CD4-positive, alpha-beta T cell treated with Interleukin-1 beta for 1 hour (primary cell): ENCODE results near the gene CAMSAP2.
"Not testable (repeated sequence)": the region's sequence is repeated elsewhere in the genome, so short reads cannot be mapped to it uniquely, and the experiment has no call there.

ENCODE experiments used
- DNase-seq, 2 donors: peaks; one replicate each; pipeline ENCODE4 v3.0.0-alpha.2; 2020 to 2022

Gene CAMSAP2

GRCh38 chr1:200739702-200740570 is 1.2 kb downstream of the CAMSAP2 start:
- DNase-seq, result no peak

DNA sequence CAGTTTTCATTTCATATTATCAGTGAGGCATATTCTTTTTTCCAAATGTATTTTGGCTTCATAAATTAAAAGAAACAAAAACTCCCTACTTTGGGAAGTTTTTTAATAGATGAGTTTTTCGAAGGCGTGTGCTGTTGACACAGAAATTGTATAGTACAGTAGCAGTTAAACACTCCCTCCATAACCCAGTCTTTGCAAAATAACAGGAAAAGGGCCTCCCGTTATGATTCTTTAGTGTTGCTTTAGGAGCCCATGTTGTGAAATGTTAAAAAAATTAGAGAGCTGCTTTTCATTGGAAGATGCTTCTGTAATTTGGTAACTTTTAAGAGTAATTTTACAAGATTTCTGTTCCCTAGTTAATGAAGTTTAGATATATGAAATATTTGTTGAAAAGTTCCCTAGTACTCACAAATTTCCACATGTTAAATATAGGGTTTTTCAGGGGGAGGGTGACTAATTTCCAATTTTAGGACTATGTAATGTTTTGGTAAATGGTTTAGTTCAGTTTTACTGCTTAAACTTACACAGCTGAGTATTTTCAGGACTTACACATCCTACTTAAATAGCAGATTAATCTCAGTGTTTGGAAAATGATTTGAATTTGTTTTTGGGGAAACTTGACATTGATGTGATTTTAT is 2.0 kb downstream of the CAMSAP2 start:
- no peak for DNase-seq

- DNase-seq, result no peak
Observed at GRCh38 chr1:200741551-200742207, 3.0 kb downstream of the CAMSAP2 start.

GRCh38 chr1:200744143-200744542 is 5.5 kb downstream of the CAMSAP2 start:
- DNase-seq, result no peak

DNA sequence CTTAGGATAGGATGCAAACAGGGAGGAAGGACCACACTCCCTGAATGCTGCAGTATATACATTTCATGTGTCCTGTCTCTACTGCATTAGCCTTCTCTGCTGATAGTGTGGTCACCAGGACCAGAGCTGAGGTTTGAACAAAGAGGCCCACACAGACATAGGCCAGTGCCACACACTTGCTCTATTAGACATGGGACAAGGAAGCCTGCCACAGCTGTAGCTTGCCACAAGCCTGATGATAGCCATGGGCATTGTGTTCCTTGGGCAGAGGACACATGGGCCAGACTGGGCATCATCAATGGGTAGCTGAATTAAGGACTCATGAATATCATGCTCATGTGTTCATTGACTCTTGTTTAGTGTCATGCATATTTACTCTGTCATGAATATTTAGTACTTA is 10.4 kb downstream of the CAMSAP2 start:
- no peak for DNase-seq

- not testable (repeated sequence) for DNase-seq
Observed at GRCh38 chr1:200750749-200751148, 12.1 kb downstream of the CAMSAP2 start.

- DNase-seq, result no peak
Observed at GRCh38 chr1:200751717-200752116, 13.0 kb downstream of the CAMSAP2 start.

DNA sequence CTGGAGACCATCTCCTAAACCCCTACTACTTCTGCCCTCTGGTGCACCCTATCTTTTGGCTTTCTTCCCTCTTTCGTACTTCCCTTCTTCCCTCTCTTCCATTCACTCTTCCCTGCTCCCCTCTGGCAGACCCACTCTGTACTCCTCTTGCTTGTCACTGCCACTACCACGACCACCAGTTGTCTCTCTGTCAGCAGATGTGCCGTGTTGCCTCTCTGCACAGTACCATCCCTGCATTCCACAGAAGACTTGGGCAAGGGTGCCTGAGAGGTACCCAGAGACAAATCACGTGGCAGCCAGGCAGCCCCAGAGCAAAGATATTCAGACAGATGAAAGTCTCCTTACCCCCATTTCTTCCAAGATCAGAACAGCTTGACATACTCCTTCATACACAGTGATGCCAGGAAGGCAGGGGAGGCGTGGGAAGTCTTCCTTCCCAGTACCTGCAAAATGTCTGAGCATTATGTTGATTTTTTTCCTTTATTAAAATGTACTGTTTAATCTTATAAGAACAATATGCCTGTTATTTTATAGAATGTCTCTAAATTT is 15.0 kb downstream of the CAMSAP2 start:
- no peak for DNase-seq

GRCh38 chr1:200755456-200755855 is 16.8 kb downstream of the CAMSAP2 start:
- no peak for DNase-seq

GRCh38 chr1:200762089-200762488 is 23.4 kb downstream of the CAMSAP2 start:
- DNase-seq, result no peak

DNA sequence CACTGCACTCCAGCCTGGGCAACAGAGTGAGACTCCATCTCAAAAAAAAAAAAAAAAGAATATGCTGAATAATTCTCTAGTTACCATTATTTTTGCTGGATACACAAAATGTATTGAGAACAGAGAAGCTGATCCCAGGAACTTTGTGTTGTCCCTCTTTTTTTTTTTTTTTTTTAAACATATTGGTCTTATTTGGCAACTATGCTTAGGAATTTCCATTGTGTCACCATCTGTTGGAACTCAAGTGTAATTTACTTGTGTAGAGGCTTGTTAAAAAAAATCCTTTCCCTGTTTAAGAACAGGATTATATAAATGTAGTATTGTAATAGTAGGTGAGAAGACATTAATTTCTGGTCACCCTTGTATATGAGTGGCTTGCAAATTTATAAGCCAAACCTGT is 28.6 kb downstream of the CAMSAP2 start:
- DNase-seq, result no peak

DNA sequence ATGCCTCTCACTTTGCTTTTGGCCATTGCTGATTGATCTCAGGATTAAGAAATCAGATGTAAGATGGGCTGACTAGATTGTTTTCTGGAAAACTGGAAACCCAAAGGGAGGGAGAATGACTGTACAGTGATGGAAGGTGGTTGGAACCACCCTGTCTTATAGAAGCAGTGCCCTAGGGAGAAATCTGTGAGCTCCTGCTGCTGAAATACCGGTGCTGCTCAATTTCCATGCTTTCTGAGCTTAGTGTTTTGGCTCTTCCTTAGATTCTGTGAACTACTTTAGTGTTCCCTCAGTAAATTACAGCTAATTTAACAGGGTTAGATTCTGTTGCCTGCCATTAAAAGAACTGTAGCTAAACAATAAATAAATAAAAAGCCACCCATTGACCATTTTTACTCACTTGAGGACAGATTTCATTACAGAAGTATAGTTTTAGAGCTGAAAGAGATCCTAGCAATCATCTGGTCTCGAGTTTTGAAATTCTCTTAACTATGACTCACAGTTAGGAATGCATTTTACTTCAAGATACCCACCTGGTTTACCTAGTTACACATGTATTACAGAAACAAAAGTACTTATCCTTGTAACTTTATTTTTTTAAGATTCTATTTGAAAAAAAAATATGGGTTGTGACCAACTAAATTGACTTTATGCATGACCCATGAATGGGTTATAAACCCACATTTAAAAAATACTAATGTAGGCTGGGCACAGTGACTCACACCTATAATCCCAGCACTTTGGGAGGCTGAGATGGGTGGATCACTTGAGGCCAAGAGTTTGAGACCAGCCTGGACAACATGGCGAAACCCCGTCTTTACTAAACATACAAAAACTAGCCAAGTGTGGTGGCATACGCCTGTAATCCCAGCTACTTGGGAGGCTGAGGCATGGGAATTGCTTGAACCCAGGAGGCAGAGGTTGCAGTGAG is 33.2 kb downstream of the CAMSAP2 start:
- DNase-seq, result no peak

GRCh38 chr1:200774311-200774710 is 35.6 kb downstream of the CAMSAP2 start:
- no peak for DNase-seq

- no peak for DNase-seq
Observed at GRCh38 chr1:200774735-200775444, 36.2 kb downstream of the CAMSAP2 start.

DNA sequence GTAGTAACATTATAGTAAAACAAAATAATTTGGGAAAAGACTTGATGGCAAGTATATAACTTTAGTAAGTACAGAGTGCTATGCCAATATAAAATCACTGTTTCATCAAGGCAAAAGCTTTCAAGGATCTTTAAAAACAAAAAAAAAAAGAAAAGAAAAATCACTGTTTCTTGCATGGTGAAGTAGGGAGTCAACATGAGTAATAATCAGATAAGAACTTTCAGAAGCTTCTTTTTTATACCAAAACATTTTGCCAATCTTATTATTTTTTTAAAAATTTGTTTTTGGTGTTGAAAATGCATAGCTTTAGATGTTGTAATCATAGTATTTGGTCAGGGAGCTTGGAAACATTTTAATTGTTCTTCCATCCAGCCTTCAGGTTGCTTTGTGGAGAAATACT is 37.2 kb downstream of the CAMSAP2 start:
- no peak for DNase-seq

GRCh38 chr1:200776949-200777348 is 38.3 kb downstream of the CAMSAP2 start:
- no peak for DNase-seq

- no peak for DNase-seq
Observed at GRCh38 chr1:200778766-200779165, 40.1 kb downstream of the CAMSAP2 start.

- no peak for DNase-seq
Observed at GRCh38 chr1:200779326-200779725, 40.6 kb downstream of the CAMSAP2 start.

GRCh38 chr1:200780545-200781369 is 42.1 kb downstream of the CAMSAP2 start:
- DNase-seq, result no peak

DNA sequence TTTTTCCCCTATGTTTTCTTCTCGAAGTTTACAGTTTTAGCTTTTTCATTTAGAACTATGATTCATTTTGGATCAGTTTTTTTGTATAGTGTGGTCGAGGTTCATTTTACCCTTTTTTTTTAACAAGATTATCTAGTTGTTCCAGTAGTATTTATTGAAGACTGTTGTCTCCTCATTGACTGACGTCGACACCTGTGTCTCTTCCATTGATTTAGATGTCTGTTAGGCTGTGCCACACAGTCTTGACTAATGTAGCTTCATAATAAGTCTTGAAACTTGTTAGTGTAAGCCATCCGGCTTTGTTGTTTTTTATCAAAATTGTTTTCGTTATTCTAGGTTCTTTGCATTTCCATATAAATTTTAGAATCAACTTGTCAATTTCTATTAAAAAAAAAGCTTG is 45.2 kb downstream of the CAMSAP2 start:
- no peak for DNase-seq

DNA sequence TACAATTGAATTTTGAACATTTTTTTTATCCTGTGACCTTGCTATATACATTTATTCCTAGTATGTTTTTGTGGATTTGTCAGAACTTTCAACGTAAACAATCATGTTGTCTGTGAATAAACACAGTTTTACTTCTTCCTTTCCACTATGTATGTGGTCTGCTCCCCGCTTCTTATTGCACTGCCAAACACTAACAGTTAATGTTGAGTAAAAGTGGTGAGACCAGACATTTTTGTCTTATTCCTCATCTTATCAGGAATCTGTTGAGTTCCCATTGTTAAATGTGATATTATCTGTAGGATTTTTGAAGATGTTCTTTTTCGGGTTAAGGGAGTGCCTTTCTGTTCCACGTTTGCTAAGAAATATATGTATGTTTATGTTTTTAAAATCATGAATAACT is 45.9 kb downstream of the CAMSAP2 start:
- DNase-seq, result no peak
